Measurements from ENCODE around the gene ALG9.
A peak's percentile ranks its signal among the peaks of the same experiment; 100 is the strongest.

The ALG9 gene

DNA sequence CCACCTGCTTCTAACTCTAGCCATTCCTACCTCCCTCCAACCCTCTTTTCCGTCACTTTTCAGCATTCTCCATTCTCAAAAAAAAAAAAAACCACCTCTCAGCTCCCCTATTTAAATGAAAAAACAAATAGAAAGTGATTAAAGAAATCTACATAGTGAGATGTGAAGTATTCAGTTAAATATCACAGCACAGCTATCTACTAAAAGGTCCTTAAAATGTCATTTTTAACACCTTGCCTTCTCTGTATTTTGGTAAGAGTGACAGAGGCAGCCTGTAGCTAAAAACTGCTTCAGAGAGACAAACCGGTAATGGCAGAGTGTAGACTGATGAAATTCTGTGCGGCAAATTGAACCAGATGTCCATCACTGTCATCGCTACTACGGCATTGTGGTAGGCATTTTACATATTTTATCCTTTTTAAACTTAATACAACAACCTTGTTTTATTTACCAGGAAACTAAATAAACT lies 346 bp upstream of the ALG9 start:
- peaks cover 17% of the 10 kb centered on the region for H3K36me3 ChIP-seq (ENCODE audit: insufficient read depth, low read length)
- no peaks in the 10 kb centered on the region for H3K9me3 ChIP-seq (ENCODE audit: low read length)
- H3K4me1 ChIP-seq (ENCODE audit: insufficient read depth, low read length): peaks cover 4% of the 10 kb centered on the region
- no peaks in the 10 kb centered on the region for H3K27me3 ChIP-seq (ENCODE audit: insufficient read depth, low read length)
- H2AFZ ChIP-seq (ENCODE audit: low read depth, low read length): peak overlapping the region; percentile 83
- peak overlapping the region; percentile 80 for H3K4me3 ChIP-seq (ENCODE audit: low read length)

DNA sequence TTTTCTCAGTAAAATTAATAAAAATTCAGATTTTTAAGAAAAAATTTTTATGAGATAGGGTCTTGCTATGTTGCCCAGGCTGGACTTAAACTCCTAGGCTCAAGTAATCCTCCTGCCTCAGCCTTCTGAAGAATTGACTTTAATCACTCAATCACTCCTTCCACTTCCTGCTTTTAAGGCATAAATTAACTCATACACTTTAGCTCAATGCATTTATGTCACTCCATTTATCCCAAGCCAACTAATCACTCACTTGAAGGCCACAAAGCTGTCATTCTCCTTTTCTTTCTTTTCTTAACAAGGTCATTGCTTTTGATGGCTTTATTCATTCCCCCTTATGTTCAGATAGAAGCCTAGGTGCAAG lies 877 bp downstream of the ALG9 start:
- H3K4me3 ChIP-seq (ENCODE audit: low read length): peak overlapping the region; percentile 80
- no peaks in the 10 kb centered on the region for H3K9me3 ChIP-seq (ENCODE audit: low read length)
- H3K4me1 ChIP-seq (ENCODE audit: insufficient read depth, low read length): peaks cover 4% of the 10 kb centered on the region
- peaks cover 26% of the 10 kb centered on the region for H3K36me3 ChIP-seq (ENCODE audit: insufficient read depth, low read length)
- peak overlapping the region; percentile 83 for H2AFZ ChIP-seq (ENCODE audit: low read depth, low read length)
- no peaks in the 10 kb centered on the region for H3K27me3 ChIP-seq (ENCODE audit: insufficient read depth, low read length)

DNA sequence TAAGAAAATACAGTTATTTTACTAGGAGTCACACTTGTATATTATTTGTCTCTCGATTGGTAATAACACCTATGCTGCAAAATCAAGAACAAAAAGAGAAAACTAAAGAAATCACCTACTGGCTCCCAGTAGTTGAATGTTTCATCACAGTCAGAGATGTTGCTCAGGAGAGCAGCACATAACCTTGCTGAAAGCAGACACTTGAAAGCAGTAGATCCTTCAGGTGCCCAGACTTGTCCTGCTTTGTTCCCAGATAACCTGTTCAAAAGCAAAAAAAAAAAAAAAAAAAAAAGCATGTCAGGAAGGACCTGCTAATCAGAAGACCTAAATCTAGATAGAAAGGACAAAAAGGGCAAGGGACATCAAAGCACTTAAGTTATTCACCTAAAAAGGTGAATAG lies 1.3 kb downstream of the ALG9 start:
- Histone ChIP-seq H3K4me1 (ENCODE audit: insufficient read depth, low read length) (peaks cover 4% of the 10 kb centered on the region), H2AFZ (ENCODE audit: low read depth, low read length) (no peak overlapping the region), H3K27me3 (ENCODE audit: insufficient read depth, low read length) (no peaks in the 10 kb centered on the region), H3K4me3 (ENCODE audit: low read length) (peak overlapping the region; percentile 80), H3K9me3 (ENCODE audit: low read length) (no peaks in the 10 kb centered on the region), H3K36me3 (ENCODE audit: insufficient read depth, low read length) (peaks cover 30% of the 10 kb centered on the region)

DNA sequence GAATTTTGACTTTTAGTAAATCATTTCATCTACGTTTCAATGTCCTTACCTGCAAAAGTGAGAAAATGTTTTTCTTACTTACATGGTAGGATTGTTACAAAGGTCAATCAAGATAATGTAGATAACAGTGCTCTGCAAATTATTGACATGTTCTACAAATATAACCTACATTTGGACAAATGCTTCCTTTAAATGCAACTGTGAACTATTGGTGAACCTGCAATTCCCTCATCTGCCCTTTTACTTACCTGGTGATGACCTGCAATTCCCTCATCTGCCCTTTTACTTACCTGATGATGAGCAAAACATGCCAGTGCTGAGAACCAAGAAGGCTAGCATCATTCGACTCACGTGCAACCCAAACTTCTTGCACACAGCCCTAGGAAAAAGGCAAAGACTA lies 11.1 kb downstream of the ALG9 start:
- Histone ChIP-seq H3K9me3 (ENCODE audit: low read length) (no peaks in the 10 kb centered on the region), H2AFZ (ENCODE audit: low read depth, low read length) (no peak overlapping the region), H3K4me3 (ENCODE audit: low read length) (no peak overlapping the region), H3K27me3 (ENCODE audit: insufficient read depth, low read length) (no peaks in the 10 kb centered on the region), H3K36me3 (ENCODE audit: insufficient read depth, low read length) (peaks cover 66% of the 10 kb centered on the region), H3K4me1 (ENCODE audit: insufficient read depth, low read length) (no peaks in the 10 kb centered on the region)

DNA sequence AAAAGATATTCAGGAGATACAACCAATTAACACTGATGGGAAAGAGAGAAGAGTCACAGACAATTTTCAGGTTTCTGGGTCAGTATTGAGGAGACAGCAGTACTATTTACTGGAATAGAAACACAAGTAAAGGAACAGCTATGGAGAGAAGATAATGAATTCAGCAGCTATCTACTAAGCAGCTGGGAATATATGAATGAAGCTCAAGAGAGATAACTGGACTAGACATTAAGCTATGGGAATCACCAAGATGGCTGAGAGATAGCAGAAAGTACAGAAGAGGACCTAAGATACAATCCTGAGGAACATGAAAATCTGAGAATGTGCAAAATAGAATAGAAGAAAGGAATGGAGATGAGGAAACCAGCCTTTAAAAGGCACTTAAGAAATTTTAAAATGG lies 15.9 kb downstream of the ALG9 start:
- Histone ChIP-seq H3K4me3 (ENCODE audit: low read length) (no peak overlapping the region), H3K9me3 (ENCODE audit: low read length) (no peaks in the 10 kb centered on the region), H3K36me3 (ENCODE audit: insufficient read depth, low read length) (peaks cover 69% of the 10 kb centered on the region), H3K27me3 (ENCODE audit: insufficient read depth, low read length) (no peaks in the 10 kb centered on the region), H3K4me1 (ENCODE audit: insufficient read depth, low read length) (no peaks in the 10 kb centered on the region), H2AFZ (ENCODE audit: low read depth, low read length) (no peak overlapping the region)

DNA sequence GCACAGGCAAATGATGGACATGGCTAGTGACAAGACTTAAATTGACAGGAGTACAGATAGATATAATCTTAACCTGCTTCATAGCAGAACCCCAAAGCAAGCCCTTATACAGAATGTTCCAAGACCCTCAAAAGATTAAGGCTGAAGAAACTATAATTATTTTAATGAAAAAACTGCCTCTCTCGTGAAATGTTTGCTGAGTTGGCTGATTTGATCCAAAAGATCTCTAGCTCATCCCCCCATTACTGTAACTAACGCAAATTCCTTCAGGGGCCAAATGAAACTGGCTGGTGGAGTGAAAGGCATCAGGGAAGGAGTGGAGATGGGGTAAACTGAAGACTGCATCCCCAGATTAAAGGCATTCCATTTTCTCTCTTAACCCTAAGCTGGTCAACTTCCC lies 19.3 kb downstream of the ALG9 start:
- H2AFZ ChIP-seq (ENCODE audit: low read depth, low read length): no peak overlapping the region
- peaks cover 56% of the 10 kb centered on the region for H3K36me3 ChIP-seq (ENCODE audit: insufficient read depth, low read length)
- H3K27me3 ChIP-seq (ENCODE audit: insufficient read depth, low read length): no peaks in the 10 kb centered on the region
- no peaks in the 10 kb centered on the region for H3K9me3 ChIP-seq (ENCODE audit: low read length)
- H3K4me3 ChIP-seq (ENCODE audit: low read length): no peak overlapping the region
- peaks cover 5% of the 10 kb centered on the region for H3K4me1 ChIP-seq (ENCODE audit: insufficient read depth, low read length)

DNA sequence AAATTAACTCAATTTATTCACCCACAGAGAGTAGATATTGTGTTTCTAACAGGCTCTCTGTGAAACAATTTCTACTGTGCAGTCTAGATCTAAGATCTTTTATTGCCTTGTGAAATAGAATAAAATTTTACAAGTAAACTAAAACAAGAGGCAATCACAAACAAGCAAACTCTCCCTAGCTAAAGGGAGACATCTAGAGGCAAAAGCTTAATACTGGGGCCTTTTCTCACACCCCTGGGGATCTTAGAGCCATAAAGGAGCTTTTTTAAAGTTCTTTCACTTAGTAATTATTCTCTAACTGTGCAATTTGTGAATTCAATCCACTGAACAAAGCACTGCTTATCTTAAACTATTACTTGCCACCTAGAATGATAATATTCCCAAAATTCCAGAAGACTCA lies 19.7 kb downstream of the ALG9 start:
- H3K27me3 ChIP-seq (ENCODE audit: insufficient read depth, low read length): no peaks in the 10 kb centered on the region
- no peak overlapping the region for H2AFZ ChIP-seq (ENCODE audit: low read depth, low read length)
- H3K4me1 ChIP-seq (ENCODE audit: insufficient read depth, low read length): peaks cover 9% of the 10 kb centered on the region
- no peaks in the 10 kb centered on the region for H3K9me3 ChIP-seq (ENCODE audit: low read length)
- no peak overlapping the region for H3K4me3 ChIP-seq (ENCODE audit: low read length)
- H3K36me3 ChIP-seq (ENCODE audit: insufficient read depth, low read length): peaks cover 55% of the 10 kb centered on the region

DNA sequence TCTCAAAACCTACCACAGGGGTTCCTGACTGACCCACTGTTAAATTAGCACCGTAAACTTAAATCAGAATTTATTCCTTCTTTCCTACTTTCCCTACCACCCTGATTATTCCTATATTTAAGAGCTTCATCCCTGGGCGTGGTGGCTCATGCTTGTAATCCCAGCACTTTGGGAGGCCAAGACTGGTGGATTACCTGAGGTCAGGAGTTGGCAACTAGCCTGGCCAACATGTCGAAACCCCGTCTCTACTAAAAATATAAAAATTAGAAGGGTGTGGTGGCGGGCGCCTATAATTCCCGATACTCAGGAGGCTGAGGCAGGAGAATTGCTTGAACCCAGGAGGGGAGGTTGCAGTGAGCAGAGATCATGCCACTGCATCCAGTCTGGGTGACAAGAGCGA lies 20.3 kb downstream of the ALG9 start:
- H2AFZ ChIP-seq (ENCODE audit: low read depth, low read length): no peak overlapping the region
- H3K4me1 ChIP-seq (ENCODE audit: insufficient read depth, low read length): peaks cover 14% of the 10 kb centered on the region
- H3K27me3 ChIP-seq (ENCODE audit: insufficient read depth, low read length): no peaks in the 10 kb centered on the region
- H3K9me3 ChIP-seq (ENCODE audit: low read length): no peaks in the 10 kb centered on the region
- peaks cover 55% of the 10 kb centered on the region for H3K36me3 ChIP-seq (ENCODE audit: insufficient read depth, low read length)
- H3K4me3 ChIP-seq (ENCODE audit: low read length): no peak overlapping the region

DNA sequence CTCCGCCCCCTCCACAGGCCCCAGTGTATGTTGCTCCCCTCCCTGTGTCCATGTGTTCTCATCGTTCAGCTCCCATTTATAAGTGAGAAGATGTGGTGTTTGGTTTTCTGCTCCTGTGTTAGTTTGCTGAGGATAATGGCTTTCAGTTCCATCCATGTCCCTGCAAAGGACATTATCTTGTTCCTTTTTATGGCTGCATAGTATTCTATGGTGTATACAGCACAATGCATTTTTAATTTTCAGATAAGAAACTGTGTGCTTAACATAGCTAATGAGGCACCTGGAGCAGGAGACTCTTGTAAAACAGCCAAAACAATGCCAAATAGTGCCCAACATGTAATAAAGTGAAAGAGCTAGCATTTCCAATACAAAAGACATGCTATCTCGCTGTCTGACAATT lies 21.8 kb downstream of the ALG9 start:
- Histone ChIP-seq H3K4me1 (ENCODE audit: insufficient read depth, low read length) (peaks cover 14% of the 10 kb centered on the region), H3K4me3 (ENCODE audit: low read length) (no peak overlapping the region), H3K27me3 (ENCODE audit: insufficient read depth, low read length) (no peaks in the 10 kb centered on the region), H3K36me3 (ENCODE audit: insufficient read depth, low read length) (peaks cover 45% of the 10 kb centered on the region), H3K9me3 (ENCODE audit: low read length) (no peaks in the 10 kb centered on the region), H2AFZ (ENCODE audit: low read depth, low read length) (no peak overlapping the region)

DNA sequence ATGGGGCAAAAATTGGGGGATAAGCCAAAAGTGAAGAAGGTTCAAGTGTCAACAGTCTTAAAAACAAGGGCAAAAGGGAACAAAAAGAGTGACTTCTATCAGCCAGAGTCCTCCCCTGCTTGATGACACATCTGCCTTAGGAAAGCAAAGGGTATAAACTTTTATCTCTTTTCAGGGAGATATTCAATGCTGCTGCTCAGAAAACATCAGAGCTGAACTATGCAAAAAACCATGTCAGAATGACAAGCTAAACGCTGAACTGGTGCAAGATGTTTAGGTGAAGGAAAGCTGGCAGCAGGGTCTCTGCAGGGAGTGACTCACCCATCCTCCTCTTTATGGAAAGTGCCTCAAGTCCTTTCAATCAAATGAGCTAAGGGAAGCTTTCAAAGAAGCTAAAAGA lies 24.7 kb downstream of the ALG9 start:
- H3K9me3 ChIP-seq (ENCODE audit: low read length): no peaks in the 10 kb centered on the region
- H3K36me3 ChIP-seq (ENCODE audit: insufficient read depth, low read length): peaks cover 41% of the 10 kb centered on the region
- peaks cover 14% of the 10 kb centered on the region for H3K4me1 ChIP-seq (ENCODE audit: insufficient read depth, low read length)
- no peak overlapping the region for H2AFZ ChIP-seq (ENCODE audit: low read depth, low read length)
- H3K27me3 ChIP-seq (ENCODE audit: insufficient read depth, low read length): no peaks in the 10 kb centered on the region
- no peak overlapping the region for H3K4me3 ChIP-seq (ENCODE audit: low read length)

DNA sequence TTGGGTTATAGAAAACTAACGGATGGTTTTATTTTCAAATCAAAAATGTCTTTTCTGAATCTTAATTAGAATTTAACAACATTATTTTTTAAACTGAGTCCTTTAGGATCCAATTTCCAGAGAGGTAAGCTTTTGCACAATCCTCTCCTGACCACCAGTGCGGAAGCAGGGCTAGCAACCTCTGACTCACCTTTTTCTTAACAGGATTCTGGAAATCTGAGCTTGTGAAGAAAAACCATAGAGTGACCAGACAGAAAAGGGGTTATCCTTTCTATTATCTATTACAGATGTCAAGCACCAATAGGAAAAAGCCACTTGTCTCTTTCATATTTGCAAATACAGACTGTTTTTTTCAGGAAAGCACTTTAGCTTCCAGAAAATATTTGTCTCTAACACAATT lies 25.3 kb downstream of the ALG9 start:
- peaks cover 38% of the 10 kb centered on the region for H3K36me3 ChIP-seq (ENCODE audit: insufficient read depth, low read length)
- H2AFZ ChIP-seq (ENCODE audit: low read depth, low read length): no peak overlapping the region
- no peak overlapping the region for H3K4me3 ChIP-seq (ENCODE audit: low read length)
- H3K9me3 ChIP-seq (ENCODE audit: low read length): no peaks in the 10 kb centered on the region
- H3K27me3 ChIP-seq (ENCODE audit: insufficient read depth, low read length): no peaks in the 10 kb centered on the region
- H3K4me1 ChIP-seq (ENCODE audit: insufficient read depth, low read length): peaks cover 14% of the 10 kb centered on the region

DNA sequence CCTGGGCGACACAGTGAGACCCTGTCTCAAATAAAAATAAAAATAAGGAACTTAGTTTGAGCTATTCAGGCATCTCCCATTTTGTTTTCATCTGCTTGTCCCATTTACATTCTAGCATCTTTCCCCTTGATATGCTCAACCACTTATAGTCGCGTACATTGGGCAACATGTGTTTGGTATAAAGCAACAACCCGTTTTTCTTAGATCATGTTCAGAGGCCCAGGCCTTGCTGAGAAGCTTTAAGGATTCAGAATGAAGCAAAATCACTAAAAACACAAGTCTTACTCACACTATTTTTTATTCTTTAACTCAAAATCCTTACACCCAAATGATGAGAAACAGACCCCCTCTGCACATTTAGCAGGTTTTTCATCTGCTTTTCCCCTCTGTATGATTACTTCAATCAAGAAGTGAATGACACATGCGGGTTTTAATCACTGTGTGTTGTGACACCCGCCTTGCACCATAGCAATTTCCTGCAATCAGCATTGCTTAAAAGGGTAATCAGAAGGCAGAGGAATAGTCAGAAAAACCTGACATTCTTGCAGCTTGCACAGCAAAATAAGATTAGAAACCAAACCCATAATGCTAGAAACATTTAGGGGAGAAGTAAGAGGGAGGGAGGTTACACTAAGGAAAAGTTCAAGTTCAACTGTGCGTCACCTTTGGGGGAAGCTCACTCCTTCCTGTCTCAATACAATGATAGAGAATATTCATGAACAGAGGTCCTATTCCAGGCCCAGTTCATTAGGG lies 25.9 kb downstream of the ALG9 start:
- Histone ChIP-seq H3K9me3 (ENCODE audit: low read length) (no peaks in the 10 kb centered on the region), H3K27me3 (ENCODE audit: insufficient read depth, low read length) (no peaks in the 10 kb centered on the region), H3K4me3 (ENCODE audit: low read length) (no peak overlapping the region), H2AFZ (ENCODE audit: low read depth, low read length) (no peak overlapping the region), H3K4me1 (ENCODE audit: insufficient read depth, low read length) (peaks cover 14% of the 10 kb centered on the region), H3K36me3 (ENCODE audit: insufficient read depth, low read length) (peaks cover 33% of the 10 kb centered on the region)

DNA sequence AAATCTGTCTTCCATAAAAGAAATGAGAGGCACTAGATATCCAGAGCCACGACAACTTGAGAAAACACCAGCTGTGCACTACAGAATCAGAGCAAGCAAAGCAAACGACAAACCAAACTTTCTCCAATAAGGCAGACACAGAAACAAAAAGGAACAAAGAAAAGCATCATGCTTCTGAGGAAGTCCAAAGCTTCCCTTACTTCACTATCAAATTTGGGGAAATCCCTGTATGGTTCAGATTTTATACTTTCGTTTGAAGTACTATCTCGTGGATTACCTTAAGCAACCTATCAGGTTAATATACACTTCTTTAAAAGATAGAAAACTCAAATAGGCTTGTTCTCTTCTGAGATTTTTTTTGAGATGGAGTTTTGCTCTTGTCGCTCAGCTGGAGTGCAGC lies 27.7 kb downstream of the ALG9 start:
- no peaks in the 10 kb centered on the region for H3K9me3 ChIP-seq (ENCODE audit: low read length)
- H3K4me3 ChIP-seq (ENCODE audit: low read length): no peak overlapping the region
- peaks cover 28% of the 10 kb centered on the region for H3K36me3 ChIP-seq (ENCODE audit: insufficient read depth, low read length)
- H2AFZ ChIP-seq (ENCODE audit: low read depth, low read length): no peak overlapping the region
- no peaks in the 10 kb centered on the region for H3K27me3 ChIP-seq (ENCODE audit: insufficient read depth, low read length)
- peaks cover 21% of the 10 kb centered on the region for H3K4me1 ChIP-seq (ENCODE audit: insufficient read depth, low read length)

Measured in neuron (in vitro differentiated cells).